Ectodermal cell (in vitro differentiated cells): ENCODE results near the gene TMA16.

Experiments
- H3K27ac ChIP-seq: 2 replicates; pipeline ENCODE4 v1.7.0; 2013; ENCODE audit warnings: mild to moderate bottlenecking, low read depth, low read length; ENCODE audit not compliant: insufficient read depth, poor library complexity, severe bottlenecking
- H3K27me3 ChIP-seq: 2 replicates; pipeline ENCODE4 v1.7.0; 2013; ENCODE audit warnings: mild to moderate bottlenecking, low read length; ENCODE audit not compliant: insufficient read depth, control insufficient read depth, poor library complexity, severe bottlenecking
- H3K36me3 ChIP-seq: one replicate; pipeline ENCODE4 v1.7.0; 2013; ENCODE audit warnings: low read length; ENCODE audit not compliant: control insufficient read depth, insufficient read depth
- H3K4me1 ChIP-seq: one replicate; pipeline ENCODE4 v1.7.0; 2013; ENCODE audit warnings: low read length; ENCODE audit not compliant: control insufficient read depth, insufficient read depth
- H3K4me3 ChIP-seq: 2 replicates; pipeline ENCODE4 v1.7.0; 2013; ENCODE audit warnings: low read depth, low read length, control low read depth; ENCODE audit not compliant: insufficient read depth
- H3K9me3 ChIP-seq: 2 replicates; pipeline ENCODE4 v1.7.0; 2013; ENCODE audit warnings: mild to moderate bottlenecking, low read length, moderate library complexity; ENCODE audit not compliant: control insufficient read depth
- WGBS, 2 experiments: methylation state at CpG; one replicate each; pipeline ENCODE4 v1.1.7; 2013; ENCODE audit warnings: missing lambda C conversion rate in 2 of 2; 5-methylcytosine and 5-hydroxymethylcytosine counted together

TMA16 gene

DNA sequence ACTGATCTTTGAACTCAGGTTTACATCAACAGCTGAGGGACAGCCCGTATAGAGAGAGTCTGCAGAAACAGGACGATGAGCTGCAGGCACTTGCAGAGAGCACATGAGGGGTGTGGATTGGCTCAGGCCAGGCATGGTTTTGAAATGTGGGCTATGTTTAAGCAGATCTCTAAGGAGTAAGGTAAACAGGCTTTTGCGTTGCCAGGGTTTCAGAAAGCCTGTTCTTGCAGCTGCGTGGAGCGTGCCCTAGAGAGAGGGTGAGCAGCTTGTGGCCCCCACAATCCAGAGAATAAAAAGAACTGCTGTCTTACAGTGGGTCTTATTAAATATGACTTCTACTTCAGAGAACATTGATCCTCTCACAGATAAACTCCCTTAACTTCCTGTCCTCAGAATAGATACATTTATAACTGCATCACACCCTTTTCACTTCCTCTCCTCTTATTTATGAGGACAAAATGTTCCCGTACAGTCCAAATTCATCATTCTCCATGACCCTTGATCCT, 64.1 kb downstream of the TMA16 start:
- Histone ChIP-seq H3K27me3 (no peaks in the 10 kb centered on the region), H3K4me3 (no peak overlapping the region), H3K36me3 (no peaks in the 10 kb centered on the region), H3K9me3 (no peaks in the 10 kb centered on the region), H3K4me1 (no peaks in the 10 kb centered on the region), H3K27ac (no peak overlapping the region)
- WGBS, 2 experiments: 91 to 92% methylated on average over 6 of the region's 6 CpGs

DNA sequence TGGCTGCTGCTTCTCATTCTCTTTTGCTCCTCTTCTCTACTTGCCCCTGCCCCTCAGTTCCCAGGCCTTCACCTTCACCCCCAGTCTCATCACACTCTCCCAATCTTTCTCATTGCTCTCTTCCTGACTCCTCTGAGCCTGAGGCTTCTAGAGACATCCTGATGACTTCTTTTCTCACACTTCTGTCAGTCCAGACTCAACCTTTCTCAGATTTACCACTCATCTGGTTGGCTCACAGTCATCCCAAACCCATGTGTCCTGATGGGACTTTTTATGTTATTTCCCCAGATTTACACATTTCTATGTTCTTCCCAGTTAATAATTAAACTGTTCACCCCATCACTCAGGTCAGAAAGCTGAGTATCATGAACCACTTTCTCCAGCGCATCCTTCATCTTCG, 68.0 kb downstream of the TMA16 start:
- WGBS, 2 experiments: 92 to 99% methylated on average over 2 of the region's 2 CpGs
- Histone ChIP-seq H3K36me3 (no peaks in the 10 kb centered on the region), H3K9me3 (no peaks in the 10 kb centered on the region), H3K4me3 (no peak overlapping the region), H3K27me3 (no peaks in the 10 kb centered on the region), H3K4me1 (peaks cover 14% of the 10 kb centered on the region), H3K27ac (no peak overlapping the region)

DNA sequence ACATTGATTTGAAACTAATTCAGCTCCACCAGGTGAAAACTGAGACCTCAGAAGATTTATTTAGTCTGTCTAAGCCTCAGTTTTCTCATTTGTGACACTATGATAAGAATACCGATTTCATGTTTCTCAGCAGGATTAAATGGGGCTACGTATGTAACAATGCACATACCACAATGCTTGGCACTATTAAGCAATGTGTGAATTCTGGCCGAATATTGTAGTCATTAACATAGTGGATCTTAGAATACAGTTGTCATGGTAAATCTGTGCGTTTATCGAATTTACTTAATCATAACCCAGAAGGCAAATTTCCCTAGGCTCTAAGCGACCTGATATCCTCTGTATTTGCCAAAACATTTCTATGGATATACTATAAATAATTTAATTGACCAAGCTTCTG, 69.1 kb downstream of the TMA16 start:
- H3K27ac ChIP-seq: no peak overlapping the region
- H3K36me3 ChIP-seq: no peaks in the 10 kb centered on the region
- no peaks in the 10 kb centered on the region for H3K27me3 ChIP-seq
- WGBS, 2 experiments: 97 to 100% methylated on average over 3 to 5 of the region's 6 CpGs
- H3K9me3 ChIP-seq: no peaks in the 10 kb centered on the region
- H3K4me3 ChIP-seq: no peak overlapping the region
- peaks cover 14% of the 10 kb centered on the region for H3K4me1 ChIP-seq

DNA sequence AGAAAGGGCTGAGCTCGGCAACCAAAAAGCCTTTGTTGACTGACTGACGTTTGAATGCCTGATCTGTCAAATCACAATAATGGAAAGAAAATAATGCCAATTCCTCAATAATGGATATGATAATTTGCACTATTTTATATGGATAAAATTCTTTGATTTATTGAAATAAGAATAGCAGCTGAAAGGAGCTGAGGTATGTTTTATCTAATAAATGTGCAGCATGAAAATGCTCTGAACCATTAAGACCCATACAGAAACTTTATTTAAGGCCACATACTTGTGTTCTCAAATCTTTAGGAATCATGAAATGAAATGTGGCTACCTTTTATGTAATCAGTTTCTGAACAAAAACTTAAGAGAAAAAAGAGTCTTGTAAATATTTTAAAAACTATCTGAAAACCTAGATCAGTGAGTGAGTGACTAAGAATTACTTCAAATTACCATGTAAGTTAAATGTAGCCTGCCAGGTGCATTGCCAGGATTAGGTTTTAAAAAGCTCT, 69.8 kb downstream of the TMA16 start:
- 92 to 100% methylated on average over 1 of the region's 2 CpGs for WGBS, 2 experiments
- no peak overlapping the region for H3K4me3 ChIP-seq
- no peaks in the 10 kb centered on the region for H3K36me3 ChIP-seq
- no peaks in the 10 kb centered on the region for H3K9me3 ChIP-seq
- H3K27me3 ChIP-seq: no peaks in the 10 kb centered on the region
- H3K4me1 ChIP-seq: peaks cover 14% of the 10 kb centered on the region
- no peak overlapping the region for H3K27ac ChIP-seq

DNA sequence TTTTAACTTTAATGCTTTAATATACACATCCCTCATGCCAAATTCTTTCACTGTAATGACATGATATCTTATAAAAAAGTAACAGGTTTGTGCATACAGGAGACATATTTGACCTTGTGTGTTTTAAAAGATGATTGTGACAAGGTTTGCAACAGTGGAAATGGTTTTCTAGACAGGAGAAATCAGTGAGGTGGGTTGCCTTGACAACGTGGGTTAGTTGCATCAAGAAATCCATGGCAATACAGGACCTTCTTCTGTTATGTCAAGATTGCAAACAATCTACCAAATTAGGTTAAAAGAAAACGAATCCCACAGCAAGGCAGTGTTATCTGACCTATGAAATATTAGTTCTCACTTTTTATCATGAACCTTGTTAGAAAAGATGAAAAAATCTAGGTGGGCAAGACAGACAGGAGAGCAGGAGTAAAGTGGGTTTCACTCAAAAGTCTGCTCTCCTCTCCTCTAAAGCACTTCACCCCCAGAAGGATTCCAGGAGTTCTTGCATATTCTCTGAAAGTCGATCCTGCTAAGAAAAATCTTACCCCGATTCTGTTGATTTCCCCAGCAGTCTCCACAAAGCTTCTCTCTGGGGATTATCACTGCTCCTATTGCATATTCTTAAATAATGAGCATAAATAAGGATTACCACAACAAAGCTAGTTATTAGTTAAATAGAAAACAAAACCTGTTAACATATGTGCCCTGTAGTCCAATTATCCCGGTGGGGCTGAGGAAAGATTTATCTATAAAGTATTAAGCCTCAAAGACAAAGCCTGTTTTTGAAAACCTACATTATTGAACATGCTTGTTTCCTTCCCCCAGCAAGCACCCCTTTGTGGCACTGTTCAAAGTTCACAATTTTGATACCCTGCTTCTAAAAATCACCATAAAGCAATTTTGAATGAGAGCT, 71.0 kb downstream of the TMA16 start:
- H3K4me1 ChIP-seq: peaks cover 14% of the 10 kb centered on the region
- H3K4me3 ChIP-seq: no peak overlapping the region
- H3K27ac ChIP-seq: no peak overlapping the region
- no peaks in the 10 kb centered on the region for H3K27me3 ChIP-seq
- no peaks in the 10 kb centered on the region for H3K9me3 ChIP-seq
- WGBS, 2 experiments: 47 to 49% methylated on average over 3 to 5 of the region's 5 CpGs
- H3K36me3 ChIP-seq: no peaks in the 10 kb centered on the region

DNA sequence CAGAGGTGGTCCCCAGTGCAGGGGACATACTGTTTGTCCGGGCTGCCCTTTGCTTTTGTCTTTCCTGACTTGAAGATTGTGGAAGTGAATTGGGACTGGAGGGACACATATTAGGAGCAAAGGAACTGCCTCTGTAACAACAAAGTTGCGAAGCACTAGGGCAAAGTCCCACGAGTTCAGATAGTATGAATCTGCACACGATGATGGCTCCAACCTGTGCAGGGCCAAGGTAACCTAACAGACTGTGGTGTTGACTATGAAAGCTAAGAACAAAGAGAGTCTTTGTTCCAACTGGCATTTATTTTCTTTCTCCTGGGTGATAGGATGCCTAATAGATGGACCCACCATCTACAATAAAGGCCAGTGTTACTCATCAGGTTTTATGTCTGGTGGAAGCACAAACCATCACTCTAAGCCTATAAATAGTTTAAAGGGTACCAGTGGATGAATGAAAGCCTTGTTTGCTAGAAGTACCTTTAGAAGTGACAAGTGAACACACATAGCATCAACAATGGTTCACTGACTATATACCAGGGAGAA, 71.8 kb downstream of the TMA16 start:
- Histone ChIP-seq H3K27me3 (no peaks in the 10 kb centered on the region), H3K4me3 (no peak overlapping the region), H3K9me3 (no peaks in the 10 kb centered on the region), H3K4me1 (peaks cover 14% of the 10 kb centered on the region), H3K36me3 (no peaks in the 10 kb centered on the region), H3K27ac (no peak overlapping the region)
- 89 to 92% methylated on average over 4 of the region's 4 CpGs for WGBS, 2 experiments

DNA sequence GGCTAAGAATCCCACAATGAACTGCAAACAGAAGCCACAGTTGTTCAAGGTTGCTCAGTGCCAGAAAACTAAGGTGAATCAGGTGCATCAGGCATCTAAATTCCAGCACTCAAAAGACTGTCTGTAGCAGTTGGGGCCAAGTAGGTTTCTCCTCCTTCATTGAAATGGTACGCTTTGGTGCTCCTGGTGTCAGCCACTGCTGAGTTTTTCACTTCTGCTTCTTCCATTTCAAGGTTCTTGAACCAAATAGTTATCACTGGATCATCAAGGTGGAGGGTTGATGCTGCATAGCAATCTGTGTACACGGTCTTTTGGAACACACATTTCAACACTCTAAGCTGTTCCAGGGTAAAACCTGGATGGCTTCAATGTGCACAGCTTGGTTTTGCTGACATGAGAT, 74.4 kb downstream of the TMA16 start:
- Histone ChIP-seq H3K4me1 (peaks cover 14% of the 10 kb centered on the region), H3K27me3 (no peaks in the 10 kb centered on the region), H3K27ac (no peak overlapping the region), H3K9me3 (no peaks in the 10 kb centered on the region), H3K4me3 (no peak overlapping the region), H3K36me3 (no peaks in the 10 kb centered on the region)
- WGBS, 2 experiments: 97 to 100% methylated on average over 2 of the region's 2 CpGs
